DND-41 (cell line): ENCODE measurements around the gene ZAR1.
"Not testable (repeated sequence)": the region's sequence is repeated elsewhere in the genome, so short reads cannot be mapped to it uniquely, and the experiment has no call there.

Experiments
- ATAC-seq: fragments of 200-7000 bp; cut with Tn5 transposase; 3 replicates; pipeline ENCODE4 v1.9.1; 2021; ENCODE audit warnings: low read depth; ENCODE audit not compliant: insufficient read depth
- DNase-seq: peaks from one replicate; pipeline ENCODE4 v3.0.0-alpha.2; 2020
- H2AFZ ChIP-seq: 2 replicates; pipeline ENCODE4 v1.6.0; 2012; ENCODE audit warnings: low read depth, low read length
- H3K27ac ChIP-seq: 2 replicates; pipeline ENCODE4 v1.5.1; 2012; ENCODE audit warnings: low read length, inconsistent platforms
- H3K27me3 ChIP-seq: fragments of 200-600 bp; sonication (generic); 2 replicates; pipeline ENCODE4 v1.6.0; 2012; ENCODE audit warnings: low read length, mild to moderate bottlenecking, inconsistent platforms; ENCODE audit not compliant: insufficient read depth, poor library complexity
- H3K36me3 ChIP-seq: 2 replicates; pipeline ENCODE4 v1.5.1; 2012; ENCODE audit warnings: low read length, inconsistent platforms; ENCODE audit not compliant: insufficient read depth
- H3K4me1 ChIP-seq: 2 replicates; pipeline ENCODE4 v1.5.1; 2012; ENCODE audit warnings: mild to moderate bottlenecking, low read length; ENCODE audit not compliant: insufficient read depth
- H3K4me2 ChIP-seq: 2 replicates; pipeline ENCODE4 v1.6.0; 2012; ENCODE audit warnings: mild to moderate bottlenecking, moderate library complexity, low read length, inconsistent platforms; ENCODE audit not compliant: insufficient read depth
- H3K4me3 ChIP-seq, 2 experiments: fragments of 200-600 bp in 1 of 2; shearing (Covaris generic) in 1 of 2; 2 replicates each; pipeline ENCODE4 v1.5.1; 2012 to 2016; ENCODE audit warnings: inconsistent platforms in 2 of 2, low read length in 2 of 2, mild to moderate bottlenecking in 2 of 2, low read depth in 1 of 2, moderate library complexity in 1 of 2
- H3K79me2 ChIP-seq: 2 replicates; pipeline ENCODE4 v1.6.0; 2012; ENCODE audit warnings: low read length, inconsistent platforms; ENCODE audit not compliant: insufficient read depth
- H3K9ac ChIP-seq: 2 replicates; pipeline ENCODE4 v1.6.0; 2012; ENCODE audit warnings: low read depth, mild to moderate bottlenecking, inconsistent platforms, low read length, moderate library complexity
- H3K9me3 ChIP-seq: 2 replicates; pipeline ENCODE4 v1.5.1; 2012; ENCODE audit warnings: low read length, moderate library complexity, mild to moderate bottlenecking, inconsistent platforms; ENCODE audit not compliant: insufficient read depth, severe bottlenecking
- H4K20me1 ChIP-seq: 2 replicates; pipeline ENCODE4 v1.6.0; 2012; ENCODE audit warnings: low read length; ENCODE audit not compliant: insufficient read depth
- CTCF ChIP-seq: IDR thresholded peaks from 2 replicates; pipeline ENCODE4 v1.5.1; 2012; ENCODE audit warnings: borderline replicate concordance, low read length, moderate library complexity, mild to moderate bottlenecking; ENCODE audit not compliant: poor library complexity, severe bottlenecking; ENCODE audit errors: extremely low read depth
- EZH2 ChIP-seq: IDR thresholded peaks from 3 replicates; pipeline ENCODE4 v1.6.1; 2012; ENCODE audit warnings: borderline replicate concordance, low read depth, mild to moderate bottlenecking, moderate library complexity, low read length, inconsistent platforms; ENCODE audit not compliant: severe bottlenecking

Gene ZAR1

GRCh38 chr4:48490012-48490679, at the start of gene ZAR1:
ZAR1 (plus strand) TSS chr4:48490252; CDS start chr4:48490292, 40 bp downstream.
- H4K20me1 ChIP-seq = no peaks in the 10 kb centered on the region
- H3K36me3 ChIP-seq = no peaks in the 10 kb centered on the region
- ATAC-seq (no peak), DNase-seq (no peak)
- no peaks in the 10 kb centered on the region for H3K27me3 ChIP-seq
- H3K4me3 ChIP-seq = no peak within 1 kb of the TSS
- H3K79me2 ChIP-seq = no peaks in the 10 kb centered on the region
- H3K4me2 ChIP-seq = no peak within 1 kb of the TSS
- no peaks in the 10 kb centered on the region for H3K4me1 ChIP-seq
- H3K9me3 ChIP-seq = no peaks in the 10 kb centered on the region
- TF ChIP-seq CTCF (no peak), EZH2 (no peak)
- no peak within 1 kb of the TSS for H3K9ac ChIP-seq
- H3K27ac ChIP-seq = no peak within 1 kb of the TSS
- H2AFZ ChIP-seq = no peak within 1 kb of the TSS

- not testable (repeated sequence) for DNase-seq, H3K9ac ChIP-seq, H3K4me3 ChIP-seq, H3K27ac ChIP-seq, H3K27me3 ChIP-seq, H3K36me3 ChIP-seq, H3K9me3 ChIP-seq, H3K4me1 ChIP-seq, H4K20me1 ChIP-seq, H3K79me2 ChIP-seq, H2AFZ ChIP-seq, H3K4me2 ChIP-seq, ATAC-seq
Observed at GRCh38 chr4:48440914-48441313, 49.1 kb upstream of the ZAR1 start.

GRCh38 chr4:48445704-48446103, 44.3 kb upstream of the ZAR1 start:
- H3K4me1 ChIP-seq = no peaks in the 10 kb centered on the region
- TF ChIP-seq EZH2 = no peak
- peak; percentile 51 for TF ChIP-seq CTCF
- DNase-seq (no peak), ATAC-seq (no peak)
- H3K79me2 ChIP-seq = no peaks in the 10 kb centered on the region
- H3K9me3 ChIP-seq = no peaks in the 10 kb centered on the region
- no peak overlapping the region for H3K4me3 ChIP-seq
- no peaks in the 10 kb centered on the region for H3K36me3 ChIP-seq
- no peak overlapping the region for H3K27ac ChIP-seq
- no peak overlapping the region for H2AFZ ChIP-seq
- H3K4me2 ChIP-seq = no peak overlapping the region
- no peak overlapping the region for H3K9ac ChIP-seq
- no peaks in the 10 kb centered on the region for H3K27me3 ChIP-seq
- no peaks in the 10 kb centered on the region for H4K20me1 ChIP-seq

GRCh38 chr4:48446642-48447041, 43.4 kb upstream of the ZAR1 start:
- no peak for TF ChIP-seq EZH2
- no peak for TF ChIP-seq CTCF
- Histone ChIP-seq H3K27me3 (no peaks in the 10 kb centered on the region), H4K20me1 (no peaks in the 10 kb centered on the region), H3K36me3 (no peaks in the 10 kb centered on the region), H3K79me2 (no peaks in the 10 kb centered on the region), H2AFZ (no peak overlapping the region), H3K9ac (no peak overlapping the region), H3K27ac (no peak overlapping the region), H3K4me1 (no peaks in the 10 kb centered on the region), H3K9me3 (no peaks in the 10 kb centered on the region), H3K4me2 (no peak overlapping the region), H3K4me3 (no peak overlapping the region)
- no peak for DNase-seq
- ATAC-seq = no peak
